Panc1 (cell line): ENCODE measurements around the gene MTARC2. TPM values are rescaled to one million over a fixed set of nuclear protein-coding genes. Genes with fewer than 3 reads are reported as not detected.

Experiments
- ATAC-seq: fragments of 200-7000 bp; cut with Tn5 transposase; 2 replicates; pipeline ENCODE4 v1.9.1; 2020; ENCODE audit warnings: mild to moderate bottlenecking, moderate library complexity
- BruUV-seq: library from RNA; stranded (reverse); fragments of 400-500 nt; replicated peaks from 2 replicates; lab custom pipeline; 2021; lab: Mats Ljungman, UMichigan
- CTCF ChIA-PET: fragments of 300-600 bp; sonication (Branson Sonifier 250); formaldehyde crosslinking; loops from one replicate; lab custom pipeline; 2022; ENCODE audit warnings: antibody characterized with exemption; lab: Charles Lee
- POLR2A ChIA-PET: fragments of 300-600 bp; sonication (Branson Sonifier 250); formaldehyde crosslinking; loops from one replicate; lab custom pipeline; 2022; ENCODE audit warnings: antibody characterized with exemption; lab: Charles Lee
- DNase-seq: peaks from one replicate; pipeline ENCODE4 v3.0.0-alpha.2; 2010; ENCODE audit warnings: low read depth, low spot score
- H3K27ac ChIP-seq: 2 replicates; pipeline ENCODE4 v1.5.1; 2011; ENCODE audit warnings: mild to moderate bottlenecking, low read length, inconsistent platforms
- H3K27me3 ChIP-seq: fragments of 200-500 bp; sonication (Bioruptor generic); 2 replicates; pipeline ENCODE4 v1.6.0; 2014; ENCODE audit warnings: low read length, inconsistent platforms; ENCODE audit not compliant: control insufficient read depth, insufficient read depth
- H3K36me3 ChIP-seq: fragments of 200-500 bp; sonication (Bioruptor generic); 2 replicates; pipeline ENCODE4 v1.5.1; 2014; ENCODE audit warnings: inconsistent platforms, mild to moderate bottlenecking, low read length, moderate library complexity; ENCODE audit not compliant: control insufficient read depth, insufficient read depth
- H3K4me1 ChIP-seq: 2 replicates; pipeline ENCODE4 v1.5.1; 2011; ENCODE audit warnings: inconsistent platforms, mild to moderate bottlenecking, low read length, moderate library complexity; ENCODE audit not compliant: control insufficient read depth, insufficient read depth
- H3K4me3 ChIP-seq, 2 experiments: 2 replicates each; pipeline ENCODE4 v1.5.1; 2011 to 2012; ENCODE audit warnings: low read depth in 2 of 2, low read length in 2 of 2, mild to moderate bottlenecking in 2 of 2, inconsistent platforms in 1 of 2, moderate library complexity in 1 of 2
- H3K9me3 ChIP-seq: fragments of 200-500 bp; sonication (Bioruptor generic); 2 replicates; pipeline ENCODE4 v1.5.1; 2014; ENCODE audit warnings: low read depth, mild to moderate bottlenecking, inconsistent platforms, low read length, moderate library complexity; ENCODE audit not compliant: control insufficient read depth, insufficient read depth
- POLR2AphosphoS5 ChIP-seq: IDR thresholded peaks from 2 replicates; pipeline ENCODE4 v1.6.1; 2012; ENCODE audit warnings: mild to moderate bottlenecking, low read depth, low read length, moderate library complexity
- SIN3A ChIP-seq: IDR thresholded peaks from 2 replicates; pipeline ENCODE4 v1.6.1; 2012; ENCODE audit warnings: low read depth, mild to moderate bottlenecking, low read length, moderate library complexity, borderline replicate concordance; ENCODE audit not compliant: insufficient read depth
- TCF7L2 ChIP-seq: IDR thresholded peaks from 2 replicates; pipeline ENCODE4 v1.6.1; 2011; ENCODE audit warnings: mild to moderate bottlenecking, low read depth, low read length, inconsistent platforms
- in situ Hi-C: cut with HindIII; loops from 2 replicates; pipeline ENCODE4 v1.10.0; 2016; ENCODE audit warnings: low sequenced_read_pairs, low pct_unique_long_range_greater_than_20kb
- intact Hi-C: fragments of 100-400 bp; cut with micrococcal nuclease; formaldehyde crosslinking; loops from one replicate; pipeline ENCODE4 v1.10.0; 2022; ENCODE audit not compliant: unreplicated experiment
- total RNA-seq: library from RNA; stranded (reverse); gene quantifications from one replicate; pipeline ENCODE4 v1.2.1, GENCODE V29; 2021; ENCODE audit not compliant: unreplicated experiment
- TF ChIP-seq, protein P1 (sequence below): fragments of 450-650 bp; IDR thresholded peaks from 2 replicates; pipeline ENCODE4 v1.5.1; 2017; ENCODE audit warnings: mild to moderate bottlenecking
- TF ChIP-seq, protein P2 (sequence below), 2 experiments: IDR thresholded peaks; 2 replicates each; pipeline ENCODE4 v1.6.1; 2011 to 2012; ENCODE audit warnings: low read depth in 2 of 2, control low read depth in 1 of 2, low read length in 1 of 2, mild to moderate bottlenecking in 1 of 2, moderate library complexity in 1 of 2; ENCODE audit not compliant: insufficient read depth in 1 of 2

MTARC2 gene
- total RNA-seq, 1 experiment from 2014 or later = 10.1 TPM

GRCh38 chr1:220825819-220826551 lies 77.9 kb downstream of the MTARC2 start:
- intact Hi-C loops = no loop called here
- Histone ChIP-seq H3K9me3 (no peaks in the 10 kb centered on the region), H3K4me3 (no peak overlapping the region), H3K36me3 (no peaks in the 10 kb centered on the region), H3K27me3 (peaks cover 4% of the 10 kb centered on the region; the same call in 1 of the 2 replicates), H3K27ac (no peak overlapping the region), H3K4me1 (no peaks in the 10 kb centered on the region)
- ChIA-PET POLR2A (no interaction called here), CTCF (no interaction called here)
- in situ Hi-C loops = no loop called here
- BruUV-seq = no TSS peak
- DNase-seq (no peak), ATAC-seq (no peak)
- TF ChIP-seq POLR2AphosphoS5 = no peak
- TF ChIP-seq, protein P1, sequence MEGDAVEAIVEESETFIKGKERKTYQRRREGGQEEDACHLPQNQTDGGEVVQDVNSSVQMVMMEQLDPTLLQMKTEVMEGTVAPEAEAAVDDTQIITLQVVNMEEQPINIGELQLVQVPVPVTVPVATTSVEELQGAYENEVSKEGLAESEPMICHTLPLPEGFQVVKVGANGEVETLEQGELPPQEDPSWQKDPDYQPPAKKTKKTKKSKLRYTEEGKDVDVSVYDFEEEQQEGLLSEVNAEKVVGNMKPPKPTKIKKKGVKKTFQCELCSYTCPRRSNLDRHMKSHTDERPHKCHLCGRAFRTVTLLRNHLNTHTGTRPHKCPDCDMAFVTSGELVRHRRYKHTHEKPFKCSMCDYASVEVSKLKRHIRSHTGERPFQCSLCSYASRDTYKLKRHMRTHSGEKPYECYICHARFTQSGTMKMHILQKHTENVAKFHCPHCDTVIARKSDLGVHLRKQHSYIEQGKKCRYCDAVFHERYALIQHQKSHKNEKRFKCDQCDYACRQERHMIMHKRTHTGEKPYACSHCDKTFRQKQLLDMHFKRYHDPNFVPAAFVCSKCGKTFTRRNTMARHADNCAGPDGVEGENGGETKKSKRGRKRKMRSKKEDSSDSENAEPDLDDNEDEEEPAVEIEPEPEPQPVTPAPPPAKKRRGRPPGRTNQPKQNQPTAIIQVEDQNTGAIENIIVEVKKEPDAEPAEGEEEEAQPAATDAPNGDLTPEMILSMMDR = no peak
- TF ChIP-seq, protein P2, sequence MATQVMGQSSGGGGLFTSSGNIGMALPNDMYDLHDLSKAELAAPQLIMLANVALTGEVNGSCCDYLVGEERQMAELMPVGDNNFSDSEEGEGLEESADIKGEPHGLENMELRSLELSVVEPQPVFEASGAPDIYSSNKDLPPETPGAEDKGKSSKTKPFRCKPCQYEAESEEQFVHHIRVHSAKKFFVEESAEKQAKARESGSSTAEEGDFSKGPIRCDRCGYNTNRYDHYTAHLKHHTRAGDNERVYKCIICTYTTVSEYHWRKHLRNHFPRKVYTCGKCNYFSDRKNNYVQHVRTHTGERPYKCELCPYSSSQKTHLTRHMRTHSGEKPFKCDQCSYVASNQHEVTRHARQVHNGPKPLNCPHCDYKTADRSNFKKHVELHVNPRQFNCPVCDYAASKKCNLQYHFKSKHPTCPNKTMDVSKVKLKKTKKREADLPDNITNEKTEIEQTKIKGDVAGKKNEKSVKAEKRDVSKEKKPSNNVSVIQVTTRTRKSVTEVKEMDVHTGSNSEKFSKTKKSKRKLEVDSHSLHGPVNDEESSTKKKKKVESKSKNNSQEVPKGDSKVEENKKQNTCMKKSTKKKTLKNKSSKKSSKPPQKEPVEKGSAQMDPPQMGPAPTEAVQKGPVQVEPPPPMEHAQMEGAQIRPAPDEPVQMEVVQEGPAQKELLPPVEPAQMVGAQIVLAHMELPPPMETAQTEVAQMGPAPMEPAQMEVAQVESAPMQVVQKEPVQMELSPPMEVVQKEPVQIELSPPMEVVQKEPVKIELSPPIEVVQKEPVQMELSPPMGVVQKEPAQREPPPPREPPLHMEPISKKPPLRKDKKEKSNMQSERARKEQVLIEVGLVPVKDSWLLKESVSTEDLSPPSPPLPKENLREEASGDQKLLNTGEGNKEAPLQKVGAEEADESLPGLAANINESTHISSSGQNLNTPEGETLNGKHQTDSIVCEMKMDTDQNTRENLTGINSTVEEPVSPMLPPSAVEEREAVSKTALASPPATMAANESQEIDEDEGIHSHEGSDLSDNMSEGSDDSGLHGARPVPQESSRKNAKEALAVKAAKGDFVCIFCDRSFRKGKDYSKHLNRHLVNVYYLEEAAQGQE (IDR thresholded peaks at IDR 0.05; ENCODE audit: insufficient read depth in 1 of 2, low read depth in 2 of 2, low read length in 1 of 2) = no peak
- TF ChIP-seq TCF7L2 = no peak
- no peak for TF ChIP-seq SIN3A

GRCh38 chr1:220826729-220827128 lies 78.6 kb downstream of the MTARC2 start:
- CTCF ChIA-PET = no interaction called here
- Histone ChIP-seq H3K4me3 (no peak overlapping the region), H3K27me3 (peaks cover 4% of the 10 kb centered on the region; the same call in 1 of the 2 replicates), H3K36me3 (no peaks in the 10 kb centered on the region), H3K9me3 (no peaks in the 10 kb centered on the region), H3K27ac (no peak overlapping the region), H3K4me1 (no peaks in the 10 kb centered on the region)
- no TSS peak for BruUV-seq
- ATAC-seq (no peak), DNase-seq (no peak)
- POLR2A ChIA-PET = no interaction called here
- in situ Hi-C loops = no loop called here
- intact Hi-C loops = no loop called here
- TF ChIP-seq, protein P2 (IDR thresholded peaks at IDR 0.05; ENCODE audit: insufficient read depth in 1 of 2, low read depth in 2 of 2, low read length in 1 of 2) = no peak
- TF ChIP-seq TCF7L2 (no peak), SIN3A (no peak), POLR2AphosphoS5 (no peak)
- TF ChIP-seq, protein P1 = no peak
